HG03045 (cell line): Measurements from ENCODE around the gene COL1A2.

Source experiments
- ATAC-seq: cut with Tn5 transposase; IDR thresholded peaks from one replicate; pipeline ENCODE4 v1.9.1; 2021; ENCODE audit warnings: mild to moderate bottlenecking, moderate library complexity; ENCODE audit not compliant: unreplicated experiment

Gene COL1A2

DNA sequence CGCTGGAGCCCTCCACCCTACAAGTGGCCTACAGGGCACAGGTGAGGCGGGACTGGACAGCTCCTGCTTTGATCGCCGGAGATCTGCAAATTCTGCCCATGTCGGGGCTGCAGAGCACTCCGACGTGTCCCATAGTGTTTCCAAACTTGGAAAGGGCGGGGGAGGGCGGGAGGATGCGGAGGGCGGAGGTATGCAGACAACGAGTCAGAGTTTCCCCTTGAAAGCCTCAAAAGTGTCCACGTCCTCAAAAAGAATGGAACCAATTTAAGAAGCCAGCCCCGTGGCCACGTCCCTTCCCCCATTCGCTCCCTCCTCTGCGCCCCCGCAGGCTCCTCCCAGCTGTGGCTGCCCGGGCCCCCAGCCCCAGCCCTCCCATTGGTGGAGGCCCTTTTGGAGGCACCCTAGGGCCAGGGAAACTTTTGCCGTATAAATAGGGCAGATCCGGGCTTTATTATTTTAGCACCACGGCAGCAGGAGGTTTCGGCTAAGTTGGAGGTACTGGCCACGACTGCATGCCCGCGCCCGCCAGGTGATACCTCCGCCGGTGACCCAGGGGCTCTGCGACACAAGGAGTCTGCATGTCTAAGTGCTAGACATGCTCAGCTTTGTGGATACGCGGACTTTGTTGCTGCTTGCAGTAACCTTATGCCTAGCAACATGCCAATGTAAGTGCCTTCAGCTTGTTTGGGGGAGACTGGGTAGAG lies at the start of gene COL1A2:
Gene COL1A2 (plus strand): TSS at position 459 of the 704 bp plus-strand sequence. CDS start 137 bp downstream, at position 596.
- ATAC-seq: no peak

DNA sequence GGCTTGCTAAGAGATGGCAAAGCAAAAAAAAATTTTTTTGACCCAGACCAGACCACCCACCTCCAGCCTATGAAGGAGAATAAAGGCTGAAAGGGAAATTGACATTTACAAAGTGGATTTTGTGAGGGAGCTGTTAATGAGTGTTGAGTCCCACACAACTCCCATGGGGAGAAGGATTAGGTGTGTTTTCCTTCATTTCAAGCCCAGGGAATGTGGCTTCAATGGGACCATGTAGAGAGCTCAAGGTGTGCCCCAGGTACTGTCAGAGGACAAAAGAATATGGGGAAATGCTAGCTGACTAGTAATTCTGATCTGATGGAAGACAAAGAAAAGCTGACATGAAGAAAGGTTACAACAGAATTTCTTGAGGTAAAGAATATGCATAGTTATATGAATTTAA lies 48.8 kb upstream of the COL1A2 start:
- no peak for ATAC-seq

DNA sequence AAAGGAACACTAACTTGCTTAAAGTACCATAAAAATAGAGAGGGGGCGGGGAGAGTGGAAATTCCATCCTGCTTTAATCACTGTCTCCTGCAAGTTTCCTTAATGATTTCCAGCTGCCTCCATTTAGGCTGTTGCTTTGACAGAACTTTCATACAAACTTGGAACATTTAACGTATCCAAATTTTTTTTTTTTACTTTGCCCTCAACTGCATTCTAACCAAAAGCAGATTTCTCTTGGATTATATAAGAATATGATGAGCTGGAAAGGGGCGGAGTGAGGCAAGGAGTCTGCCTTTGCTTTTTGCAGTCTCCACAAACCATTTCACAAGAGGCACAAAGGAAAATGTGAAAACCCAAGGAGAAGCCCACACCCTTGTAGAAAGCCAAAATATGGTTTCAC lies 46.6 kb upstream of the COL1A2 start:
- no peak for ATAC-seq

DNA sequence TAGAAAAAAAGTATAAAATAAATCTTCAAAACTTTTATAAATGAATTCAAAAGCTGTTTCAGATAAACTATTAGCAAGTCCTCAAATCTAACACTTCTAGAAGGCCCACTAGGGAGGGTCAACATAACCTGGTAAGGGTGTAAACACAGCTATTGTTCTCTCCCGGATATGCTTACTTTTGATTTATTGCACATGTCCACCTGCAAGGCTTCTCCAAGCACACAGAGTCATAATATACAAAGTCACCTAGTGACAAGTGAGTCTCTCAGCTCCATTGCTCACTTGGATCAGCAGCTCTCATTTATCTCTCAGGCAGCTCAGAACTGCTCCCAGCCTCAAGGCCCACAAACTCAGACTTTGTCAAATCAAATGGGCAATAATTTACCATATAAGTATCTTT lies 44.0 kb upstream of the COL1A2 start:
- no peak for ATAC-seq

DNA sequence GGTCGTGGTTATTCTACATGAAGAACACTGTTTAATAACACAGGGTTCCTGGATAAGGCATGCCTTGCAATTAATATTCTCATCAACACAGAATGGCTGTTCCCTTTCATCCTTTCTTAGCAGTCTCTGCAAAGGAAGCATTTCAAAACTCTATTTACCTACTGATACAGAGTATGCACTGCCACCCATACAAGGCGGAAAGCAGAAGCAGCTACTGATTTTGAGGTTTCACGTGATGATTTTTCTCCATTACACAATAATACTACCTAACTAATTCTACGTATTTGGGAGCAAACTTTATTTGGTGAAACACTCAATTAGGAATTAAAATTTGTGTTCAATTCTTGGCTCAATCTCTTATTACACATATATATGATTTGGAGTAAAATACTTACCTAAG lies 43.0 kb upstream of the COL1A2 start:
- ATAC-seq: no peak

DNA sequence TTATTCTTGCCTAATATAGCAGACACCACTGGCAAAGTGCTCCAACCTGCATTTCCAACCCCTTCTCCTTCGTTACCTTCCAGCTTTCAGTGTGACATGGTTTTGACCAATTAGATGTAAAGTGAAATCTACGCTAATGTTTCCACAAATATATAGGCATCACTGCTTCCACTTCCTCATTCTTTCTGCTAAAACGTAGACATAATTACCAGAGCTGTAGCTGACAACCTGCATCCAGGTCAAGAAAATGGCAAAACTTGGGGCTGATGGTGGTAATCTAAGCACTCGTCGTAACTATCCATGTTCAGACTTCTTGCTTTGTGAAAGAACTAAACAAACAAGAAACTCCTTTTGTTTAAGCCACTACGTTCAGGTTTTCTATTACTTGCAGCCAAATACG lies 41.8 kb upstream of the COL1A2 start:
- no peak for ATAC-seq

DNA sequence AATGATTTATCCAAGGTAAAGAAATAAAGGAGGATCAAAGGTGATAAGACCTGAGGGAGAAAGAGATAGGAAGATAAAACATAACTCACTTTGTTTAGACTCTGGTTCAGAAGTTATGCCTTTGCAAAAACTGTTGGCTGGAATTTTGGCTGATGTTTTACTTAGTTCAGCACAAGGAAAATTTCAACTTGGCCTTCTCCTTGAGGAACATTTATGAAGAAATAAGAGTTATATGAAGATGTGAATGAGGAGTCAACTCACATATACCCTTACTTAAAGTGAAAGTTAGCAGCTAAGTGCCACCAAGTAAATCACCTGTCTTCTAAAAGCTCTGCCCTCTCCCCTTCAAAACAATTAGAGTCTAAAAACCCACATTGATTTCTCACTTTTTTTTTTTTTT lies 39.7 kb upstream of the COL1A2 start:
- no peak for ATAC-seq

DNA sequence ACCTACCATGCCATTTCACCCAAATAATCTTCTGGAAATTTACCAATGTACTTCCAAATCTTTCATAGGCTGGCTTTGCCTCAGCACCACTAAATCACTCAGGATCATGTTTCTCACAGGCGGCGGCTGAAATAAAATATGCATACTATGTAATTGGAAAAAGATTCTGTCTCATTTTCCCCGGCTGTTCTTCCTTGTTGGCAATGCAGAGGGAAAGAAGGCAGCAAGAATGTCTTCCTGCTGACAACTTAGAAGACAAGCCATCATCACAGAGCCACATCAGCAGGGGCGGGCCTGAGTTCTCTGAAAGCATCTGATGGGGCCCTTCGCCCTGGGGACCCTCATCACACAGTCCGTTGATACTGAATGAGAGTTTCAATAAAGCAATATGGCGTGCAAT lies 39.2 kb upstream of the COL1A2 start:
- ATAC-seq: no peak

DNA sequence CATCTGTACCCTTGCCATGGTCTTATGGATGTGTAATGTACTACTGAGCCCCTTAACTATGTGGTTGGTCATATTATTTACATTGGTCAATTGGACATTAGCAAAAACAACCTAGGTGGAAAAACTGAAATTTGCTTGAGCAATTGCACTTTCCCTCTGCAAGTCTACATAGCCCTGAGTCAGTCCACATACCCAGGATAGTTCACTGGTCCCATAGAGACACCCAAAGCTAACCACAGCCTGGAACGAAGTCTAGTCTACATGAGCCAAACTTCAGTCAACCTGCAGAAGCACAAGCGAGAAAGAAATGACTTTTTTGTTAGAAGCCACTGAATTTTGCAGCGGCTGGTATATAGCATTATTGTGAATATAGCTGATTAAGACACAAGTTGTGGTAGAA lies 37.6 kb upstream of the COL1A2 start:
- no peak for ATAC-seq

DNA sequence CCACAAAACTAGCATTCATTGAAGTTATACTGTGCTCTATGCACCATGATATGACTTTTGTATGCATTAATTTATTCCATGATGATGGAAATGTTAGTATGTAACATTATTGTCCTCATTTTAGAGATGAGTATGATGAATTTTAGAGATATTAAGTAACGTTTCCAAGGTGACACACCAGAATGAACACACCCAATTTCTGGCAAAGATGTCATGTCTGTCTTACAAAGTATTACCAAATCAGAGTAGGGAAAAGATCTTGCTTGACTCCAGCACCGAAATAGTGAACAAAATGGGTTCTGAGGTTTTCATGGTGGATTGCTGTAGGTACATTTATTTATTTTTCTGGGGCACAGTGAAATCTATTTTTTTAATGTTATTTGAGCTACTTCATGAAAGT lies 33.8 kb upstream of the COL1A2 start:
- no peak for ATAC-seq

DNA sequence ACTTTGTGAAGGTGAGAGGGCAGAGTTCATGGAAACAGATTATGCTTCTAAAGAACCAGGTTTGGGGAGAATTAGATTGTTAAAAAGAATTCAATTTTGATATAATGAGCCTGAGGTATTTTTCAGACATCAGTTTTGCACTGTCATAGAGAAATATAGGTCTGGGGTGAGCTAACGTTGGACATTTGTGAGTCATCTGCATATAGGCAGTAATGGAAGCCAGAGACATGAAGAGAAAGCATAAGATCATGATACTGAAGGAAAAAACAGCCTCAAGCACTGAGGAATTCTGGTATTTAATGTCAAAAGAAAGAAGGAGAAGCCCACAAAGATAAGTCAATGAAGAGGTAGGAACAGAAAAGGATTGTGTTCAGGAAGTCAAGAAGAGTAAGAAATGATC lies 32.4 kb upstream of the COL1A2 start:
- ATAC-seq: no peak

DNA sequence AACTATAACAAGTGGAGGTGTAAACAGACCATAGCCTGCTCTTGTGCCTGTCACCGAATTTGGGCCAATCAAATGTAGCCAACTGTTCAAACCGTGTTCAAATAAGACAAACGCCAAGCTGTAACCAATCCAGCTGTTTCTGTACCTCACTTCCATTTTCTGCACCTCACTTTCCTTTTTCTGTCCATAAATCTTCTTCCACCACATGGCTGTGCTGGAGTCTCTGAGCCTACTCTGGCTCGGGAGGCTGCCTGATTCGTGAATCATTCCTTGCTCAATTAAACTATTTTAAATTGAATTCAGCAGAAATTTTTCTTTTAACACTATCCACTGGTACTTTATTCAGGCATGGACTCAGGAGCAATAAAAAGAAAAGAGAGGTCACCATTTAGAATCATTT lies 29.9 kb upstream of the COL1A2 start:
- no peak for ATAC-seq

DNA sequence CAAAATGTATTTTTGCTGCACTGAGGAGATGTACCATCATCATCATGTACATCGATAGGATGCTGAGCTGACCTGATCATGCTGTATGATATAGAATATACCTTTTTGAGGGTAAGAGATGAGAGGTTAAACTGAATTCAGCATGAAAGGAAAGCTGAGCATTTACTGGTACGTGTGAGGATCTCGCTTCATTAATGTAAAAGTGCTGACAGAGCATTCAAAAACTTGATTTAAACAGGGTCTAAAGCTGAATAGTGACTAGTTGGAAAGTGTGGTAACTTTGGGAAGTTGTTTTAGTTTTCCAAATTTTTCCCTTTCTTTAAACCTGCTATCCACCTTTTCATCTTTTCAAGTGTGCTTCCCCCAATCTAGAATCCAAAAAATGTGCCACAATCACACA lies 28.5 kb upstream of the COL1A2 start:
- no peak for ATAC-seq

DNA sequence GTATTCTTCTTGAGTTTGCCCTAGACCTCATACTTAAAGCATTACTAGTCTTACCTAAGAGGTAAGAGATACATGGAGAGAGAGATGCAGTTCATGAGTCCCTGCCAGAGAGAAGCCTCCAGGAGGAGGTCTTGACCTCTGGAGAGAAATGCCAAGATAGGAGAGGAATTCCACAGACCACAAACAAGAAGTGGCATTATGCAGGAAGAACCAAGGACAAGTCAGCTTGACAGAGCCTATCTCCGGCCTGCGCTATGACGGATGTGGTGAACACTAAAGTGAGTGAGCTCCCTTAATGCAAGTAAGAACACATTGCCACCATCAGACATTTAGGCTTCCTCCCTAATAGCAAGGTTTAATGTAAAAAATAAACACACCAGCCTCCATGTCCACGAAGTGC lies 27.9 kb upstream of the COL1A2 start:
- ATAC-seq: no peak

DNA sequence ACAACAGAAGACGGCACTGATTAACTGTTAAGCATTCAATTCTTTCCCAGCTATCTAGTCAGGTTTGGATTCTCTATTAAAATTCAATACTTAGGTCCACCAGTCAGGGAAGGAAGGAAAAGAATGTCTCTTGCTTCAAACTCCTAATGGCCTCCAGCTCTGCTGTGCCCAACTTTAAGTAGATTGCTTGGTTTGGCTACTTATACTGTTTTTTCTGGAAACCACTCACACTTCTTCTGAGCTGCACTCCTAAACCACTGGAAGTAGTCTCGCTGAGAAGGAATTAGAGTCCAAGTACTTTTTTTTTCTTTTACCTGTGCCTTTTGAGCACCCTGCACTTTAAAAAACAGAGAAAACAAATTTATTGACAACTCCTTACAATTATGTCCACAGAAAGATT lies 26.7 kb upstream of the COL1A2 start:
- ATAC-seq: no peak

DNA sequence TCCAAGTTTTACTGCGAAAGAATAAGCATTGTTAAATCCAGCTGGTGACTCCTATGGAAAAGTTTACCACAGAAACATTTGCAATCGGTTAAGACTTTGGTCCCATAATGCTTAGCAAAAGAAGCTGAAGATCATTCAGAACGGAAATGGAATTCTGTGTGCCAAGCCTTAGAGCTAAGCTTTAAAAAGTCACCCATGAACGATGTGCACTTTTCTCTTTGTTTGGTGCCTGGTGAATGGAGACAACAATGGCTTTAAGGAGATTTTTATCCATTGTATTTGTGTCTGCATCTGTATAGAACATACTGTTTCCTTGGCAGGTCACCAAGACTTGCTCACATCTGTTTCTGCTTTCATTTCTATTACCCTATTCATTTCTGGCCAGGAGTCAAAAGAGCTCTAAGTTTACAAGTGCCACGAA lies 26.3 kb upstream of the COL1A2 start:
- ATAC-seq: no peak

DNA sequence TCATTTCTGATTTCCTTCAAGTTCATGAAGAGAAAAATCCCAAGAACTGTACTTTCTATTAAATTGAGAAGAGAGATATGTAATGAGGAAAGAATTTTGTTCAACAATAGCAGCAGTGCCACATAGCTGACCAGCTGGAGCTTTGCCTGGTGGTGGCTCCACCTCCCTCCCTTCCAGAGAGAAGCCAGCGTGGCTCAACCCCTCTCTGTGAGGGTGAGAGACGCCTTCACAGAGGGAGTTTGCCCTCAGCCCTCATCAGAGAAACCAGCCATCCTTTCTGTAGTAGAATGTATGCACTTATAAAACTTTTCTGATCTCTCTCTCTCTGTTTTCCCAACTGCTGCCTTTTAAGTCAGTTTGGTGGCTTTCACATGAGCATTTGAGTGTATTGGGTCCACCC lies 20.5 kb upstream of the COL1A2 start:
- ATAC-seq: no peak

DNA sequence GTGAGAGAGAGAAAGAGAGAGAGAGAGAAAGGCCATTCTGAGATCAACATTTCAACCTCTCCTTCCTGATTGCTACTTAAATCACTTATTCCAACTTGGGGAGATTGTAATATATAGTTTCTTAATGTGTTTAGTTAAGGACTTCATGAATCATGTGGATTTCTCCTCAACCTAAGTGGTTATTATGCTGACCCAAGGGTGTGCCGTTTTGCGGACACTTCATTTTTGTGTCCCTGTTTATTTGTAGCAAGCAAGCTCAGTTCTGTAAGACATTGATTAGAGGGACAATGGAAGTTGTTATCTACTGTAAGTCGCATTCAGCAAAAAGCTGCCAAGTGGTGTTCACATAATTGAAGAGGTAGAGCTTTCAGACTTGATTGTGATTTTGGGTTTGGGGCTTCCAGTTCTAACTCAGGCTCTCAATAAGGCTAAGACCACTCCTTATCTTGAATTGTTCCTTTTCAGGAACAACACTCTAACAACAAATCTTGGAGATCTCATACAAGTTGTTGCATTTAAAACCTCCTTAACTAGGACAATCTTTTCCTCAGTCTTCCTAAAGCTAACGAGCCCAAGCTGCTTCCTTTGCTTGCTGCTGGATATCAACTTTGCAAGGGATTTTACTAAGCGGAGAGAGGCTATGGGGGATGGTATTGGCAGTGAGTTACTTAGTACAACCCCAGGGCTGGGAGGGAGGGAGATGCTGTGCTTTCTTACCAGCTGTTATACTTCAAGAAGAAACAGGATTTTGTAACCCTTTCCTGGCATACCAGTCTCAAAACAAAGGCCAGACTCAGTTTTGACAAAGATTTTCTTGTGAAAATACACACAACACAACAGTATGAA lies 19.8 kb upstream of the COL1A2 start:
- ATAC-seq: no peak

DNA sequence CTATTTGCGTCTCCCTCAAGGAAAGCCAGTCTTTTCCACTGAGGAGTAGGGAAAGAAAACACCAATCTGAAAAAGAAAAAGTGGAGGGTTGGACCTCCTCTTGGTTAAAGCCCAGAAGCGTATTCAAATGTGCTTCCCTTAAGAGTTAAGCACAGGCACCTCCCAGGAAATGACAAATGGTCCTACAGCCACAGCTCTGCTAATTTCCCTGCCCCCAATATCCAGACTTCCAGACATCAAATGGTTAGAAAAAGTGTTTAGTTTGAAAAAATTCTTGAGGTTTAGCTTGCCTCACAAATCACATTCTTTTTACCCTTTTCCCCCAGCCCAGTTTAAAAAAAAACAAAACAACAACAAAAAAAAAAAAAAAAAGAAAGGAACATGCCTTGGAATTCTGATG lies 19.0 kb upstream of the COL1A2 start:
- no peak for ATAC-seq

DNA sequence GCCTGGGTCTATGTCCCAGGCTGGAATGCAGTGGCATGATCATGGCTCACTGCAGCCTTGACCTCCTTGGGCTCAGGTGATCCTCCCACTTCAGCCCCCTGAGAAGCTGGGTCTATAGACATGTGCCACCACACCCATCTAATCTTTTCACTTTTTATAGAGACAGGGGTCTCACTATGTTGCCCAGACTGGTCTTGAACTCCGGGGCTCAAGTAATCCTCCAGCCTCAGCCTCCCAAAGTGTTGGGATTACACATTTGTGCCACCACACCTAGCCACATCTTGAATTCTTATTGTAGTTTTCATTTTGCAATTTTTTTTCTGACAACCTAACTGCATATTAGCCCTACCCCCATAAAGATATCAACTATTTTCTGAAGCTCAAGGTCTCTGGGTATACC lies 18.4 kb upstream of the COL1A2 start:
- no peak for ATAC-seq

DNA sequence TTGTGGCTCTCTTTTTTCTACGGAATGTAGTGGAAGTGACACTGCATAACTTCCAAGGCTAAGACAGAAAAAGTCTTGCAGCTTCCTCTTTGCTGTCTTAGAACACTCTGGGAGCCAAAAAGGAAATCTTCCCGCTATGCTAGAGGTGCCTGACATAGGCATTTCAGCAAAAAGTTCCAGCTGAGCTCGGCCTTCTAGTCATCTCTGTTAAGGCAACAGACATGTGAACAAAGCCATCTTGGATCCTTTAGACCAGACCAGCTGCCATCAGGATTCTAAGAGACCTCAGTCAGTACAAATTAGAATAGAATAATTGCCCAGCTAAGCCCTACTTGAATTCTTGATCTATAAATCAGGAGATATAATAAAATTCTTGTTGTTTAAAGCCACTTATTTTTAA lies 16.3 kb upstream of the COL1A2 start:
- ATAC-seq: no peak

DNA sequence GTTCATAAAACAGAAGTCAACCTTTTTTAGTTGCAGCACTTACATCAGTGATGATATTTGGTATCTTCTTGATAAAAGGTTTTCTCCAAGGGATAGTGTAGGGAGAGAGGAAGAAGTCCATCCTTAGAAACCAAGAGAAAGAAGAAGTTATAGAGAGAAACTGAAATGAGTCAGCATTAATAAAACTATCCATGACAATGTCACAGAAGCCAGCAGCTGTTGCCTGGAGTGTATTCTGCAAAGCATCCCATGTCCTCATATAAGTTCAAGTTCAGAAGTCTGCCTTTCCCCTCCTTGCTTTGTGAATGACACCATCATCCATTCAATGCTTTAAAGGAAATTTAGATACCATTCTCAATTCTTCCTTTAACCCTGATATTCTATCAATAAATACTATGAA lies 14.4 kb upstream of the COL1A2 start:
- no peak for ATAC-seq

DNA sequence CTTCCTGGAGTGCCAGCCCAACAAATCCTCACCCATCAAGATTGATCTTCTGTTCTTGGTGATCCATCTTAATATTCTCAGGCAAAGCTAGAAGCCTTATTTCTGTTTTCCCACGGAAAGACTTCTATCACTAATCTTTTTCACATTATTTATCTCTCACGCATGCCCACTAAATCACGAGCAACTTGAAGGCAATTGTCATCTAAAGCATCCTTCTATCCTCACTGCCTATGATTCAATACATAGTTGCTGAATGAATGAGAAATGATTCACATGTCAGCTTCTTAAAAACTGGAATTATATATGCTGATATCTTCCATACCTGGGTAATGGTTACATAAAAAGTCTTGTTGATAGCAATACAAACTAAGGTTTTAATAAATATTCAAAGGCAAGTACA lies 12.6 kb upstream of the COL1A2 start:
- no peak for ATAC-seq
